ENCODE results near the gene SMG7.

Gene SMG7

DNA sequence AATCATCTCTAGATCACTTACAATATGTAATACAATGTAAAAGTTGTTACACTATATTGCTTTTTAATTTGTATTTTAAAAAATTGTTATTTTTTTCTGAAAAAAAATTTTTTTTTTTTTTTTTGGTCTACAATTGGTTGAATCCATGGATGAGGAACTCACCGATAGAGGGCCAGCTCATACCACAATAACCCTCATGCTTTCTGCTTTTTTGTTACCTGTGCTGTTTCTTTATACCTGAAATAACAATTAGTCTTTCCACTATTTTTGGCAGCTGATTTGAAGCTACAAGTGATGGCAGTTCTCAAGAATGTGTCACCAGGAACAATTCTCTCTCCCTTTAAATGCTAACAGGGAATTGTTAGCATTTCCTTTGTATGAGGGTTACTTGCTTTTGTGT lies 12.0 kb downstream of the SMG7 start:
- Histone ChIP-seq H3K36me3 (ENCODE audit: control insufficient read depth in 1 of 2, insufficient read depth in 2 of 2, low read length in 2 of 2) (no peaks in the 10 kb centered on the region), H3K27me3 (ENCODE audit: control insufficient read depth in 1 of 2, insufficient read depth in 2 of 2, low read length in 2 of 2) (no peaks in the 10 kb centered on the region), H3K4me1 (ENCODE audit: control insufficient read depth in 1 of 2, insufficient read depth in 2 of 2, low read length in 2 of 2) (peaks cover 11 to 39% of the 10 kb centered on the region in 2 donors), H3K27ac (ENCODE audit: low read depth, low read length) (no peak overlapping the region), H3K4me3 (ENCODE audit: low read depth in 1 of 2, low read length in 2 of 2) (no peak overlapping the region), H3K9ac (ENCODE audit: low read depth in 1 of 2, low read length in 2 of 2) (no peak overlapping the region), H3K9me3 (ENCODE audit: control insufficient read depth in 1 of 2, low read length in 2 of 2) (no peaks in the 10 kb centered on the region)

DNA sequence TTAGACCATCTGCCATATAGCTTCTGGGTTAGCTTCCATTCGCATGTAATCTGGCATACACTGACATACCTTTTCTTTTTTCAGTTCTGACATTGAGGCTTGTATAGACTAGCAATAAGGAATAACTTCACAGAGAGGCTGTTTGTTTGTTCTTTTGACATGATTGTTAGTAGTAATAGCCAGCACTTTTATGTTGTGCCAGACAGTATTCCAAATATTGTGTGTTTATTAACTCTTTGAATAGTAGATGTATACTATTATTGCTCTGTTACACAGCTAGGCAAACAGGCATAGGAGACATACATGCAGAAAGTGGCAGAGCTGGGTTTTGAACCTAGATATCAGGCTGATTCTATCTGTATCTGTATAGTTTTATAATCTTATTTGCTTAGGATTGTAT lies 12.6 kb downstream of the SMG7 start:
- H3K4me1 ChIP-seq (ENCODE audit: control insufficient read depth in 1 of 2, insufficient read depth in 2 of 2, low read length in 2 of 2), result peaks cover 11 to 33% of the 10 kb centered on the region in 2 donors
- no peak overlapping the region for H3K27ac ChIP-seq (ENCODE audit: low read depth, low read length)
- no peaks in the 10 kb centered on the region for H3K36me3 ChIP-seq (ENCODE audit: control insufficient read depth in 1 of 2, insufficient read depth in 2 of 2, low read length in 2 of 2)
- no peaks in the 10 kb centered on the region for H3K9me3 ChIP-seq (ENCODE audit: control insufficient read depth in 1 of 2, low read length in 2 of 2)
- H3K9ac ChIP-seq (ENCODE audit: low read depth in 1 of 2, low read length in 2 of 2), result no peak overlapping the region
- H3K27me3 ChIP-seq (ENCODE audit: control insufficient read depth in 1 of 2, insufficient read depth in 2 of 2, low read length in 2 of 2), result no peaks in the 10 kb centered on the region
- no peak overlapping the region for H3K4me3 ChIP-seq (ENCODE audit: low read depth in 1 of 2, low read length in 2 of 2)

DNA sequence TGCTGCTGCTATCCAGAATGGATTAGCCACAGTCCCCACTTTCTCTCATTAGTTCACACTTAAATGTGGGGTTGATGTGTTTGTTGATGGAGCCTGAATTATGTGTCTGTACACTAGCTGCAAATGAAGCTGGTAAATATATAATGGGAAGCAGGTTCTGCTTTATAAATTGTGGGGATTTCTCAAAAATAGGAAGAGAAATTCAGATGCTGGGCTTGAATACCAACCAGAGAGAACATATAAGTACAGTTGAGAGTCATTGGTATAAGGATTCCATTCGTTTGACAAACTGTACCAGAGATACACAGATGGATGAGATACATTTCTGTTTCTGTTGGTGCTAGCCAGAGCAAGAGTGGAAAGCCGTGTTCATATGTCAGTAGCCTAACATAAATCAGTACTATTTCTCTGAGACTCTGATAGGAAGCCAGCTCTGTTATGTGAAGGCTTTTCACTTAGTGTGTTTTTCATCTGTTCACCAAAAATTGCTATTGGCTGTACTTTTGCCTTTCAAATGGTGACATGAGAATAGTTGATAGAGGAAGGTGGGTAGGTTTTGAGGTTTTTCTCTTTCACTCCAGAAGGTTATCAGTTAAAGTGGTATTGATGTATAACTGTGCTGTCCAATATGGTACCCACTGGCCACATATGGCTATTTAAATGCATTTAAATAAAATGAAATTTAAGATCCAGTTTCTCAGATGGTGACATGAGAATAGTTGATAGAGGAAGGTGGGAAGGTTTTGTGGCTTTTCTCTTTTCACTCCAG lies 15.6 kb downstream of the SMG7 start:
- Histone ChIP-seq H3K4me1 (ENCODE audit: control insufficient read depth in 1 of 2, insufficient read depth in 2 of 2, low read length in 2 of 2) (peaks cover 0 to 5% of the 10 kb centered on the region in 2 donors), H3K27me3 (ENCODE audit: control insufficient read depth in 1 of 2, insufficient read depth in 2 of 2, low read length in 2 of 2) (no peaks in the 10 kb centered on the region), H3K9ac (ENCODE audit: low read depth in 1 of 2, low read length in 2 of 2) (no peak overlapping the region), H3K9me3 (ENCODE audit: control insufficient read depth in 1 of 2, low read length in 2 of 2) (no peaks in the 10 kb centered on the region), H3K27ac (ENCODE audit: low read depth, low read length) (no peak overlapping the region), H3K36me3 (ENCODE audit: control insufficient read depth in 1 of 2, insufficient read depth in 2 of 2, low read length in 2 of 2) (no peaks in the 10 kb centered on the region), H3K4me3 (ENCODE audit: low read depth in 1 of 2, low read length in 2 of 2) (no peak overlapping the region)

DNA sequence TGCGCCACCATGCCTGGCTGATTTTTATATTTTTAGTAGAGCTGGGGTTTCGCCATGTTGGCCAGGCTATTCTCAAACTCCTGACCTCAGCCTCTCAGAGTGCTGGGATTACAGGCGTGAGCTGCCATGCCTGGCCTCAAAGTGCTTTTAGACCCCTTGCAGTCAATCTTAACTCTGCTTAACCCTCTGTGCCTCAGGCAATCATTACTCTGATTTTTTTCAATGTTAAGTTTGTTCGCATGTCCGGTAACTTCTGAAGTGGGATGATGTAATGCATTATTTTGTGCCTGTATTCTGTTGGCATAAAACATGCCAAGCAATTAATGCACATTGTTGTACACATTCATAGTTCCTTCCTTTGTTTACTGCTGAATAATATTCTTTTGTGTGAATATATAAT lies 18.6 kb downstream of the SMG7 start:
- H3K36me3 ChIP-seq (ENCODE audit: control insufficient read depth in 1 of 2, insufficient read depth in 2 of 2, low read length in 2 of 2), result no peaks in the 10 kb centered on the region

DNA sequence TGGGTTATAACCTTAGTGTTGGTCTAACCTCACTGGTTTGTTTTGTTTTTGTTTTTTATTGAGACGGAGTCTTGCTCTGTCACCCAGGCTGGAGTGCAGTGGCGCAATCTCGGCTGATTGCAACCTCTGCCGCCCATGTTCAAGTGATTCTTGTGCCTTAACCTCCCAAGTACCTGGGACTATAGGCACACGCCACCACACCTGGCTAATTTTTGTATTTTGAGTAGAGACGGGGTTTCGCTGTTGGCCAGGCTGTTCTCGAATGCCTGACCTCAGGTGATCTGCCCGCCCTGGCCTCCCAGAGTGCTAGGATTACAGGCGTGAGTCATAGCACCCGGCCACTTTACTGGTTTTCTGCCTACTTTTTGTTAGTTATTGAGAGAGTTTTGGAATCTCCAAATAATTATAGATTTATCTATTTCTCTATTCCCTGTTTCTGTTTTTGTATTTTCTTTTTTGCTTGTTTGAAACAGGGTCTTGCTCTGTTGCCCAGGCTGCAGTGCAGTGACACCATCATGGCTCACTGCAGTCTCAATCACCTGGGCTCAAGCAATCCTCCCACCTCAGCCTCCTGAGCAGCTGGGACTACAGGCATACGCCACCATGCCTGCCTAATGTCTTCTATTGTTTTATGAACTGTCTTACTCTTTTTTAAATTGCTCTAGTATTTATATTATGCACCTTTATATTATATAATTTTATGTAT lies 21.4 kb downstream of the SMG7 start:
- Histone ChIP-seq H3K27me3 (ENCODE audit: control insufficient read depth in 1 of 2, insufficient read depth in 2 of 2, low read length in 2 of 2) (no peaks in the 10 kb centered on the region), H3K27ac (ENCODE audit: low read depth, low read length) (no peak overlapping the region), H3K4me3 (ENCODE audit: low read depth in 1 of 2, low read length in 2 of 2) (no peak overlapping the region), H3K4me1 (ENCODE audit: control insufficient read depth in 1 of 2, insufficient read depth in 2 of 2, low read length in 2 of 2) (no peaks in the 10 kb centered on the region), H3K9ac (ENCODE audit: low read depth in 1 of 2, low read length in 2 of 2) (no peak overlapping the region), H3K36me3 (ENCODE audit: control insufficient read depth in 1 of 2, insufficient read depth in 2 of 2, low read length in 2 of 2) (no peaks in the 10 kb centered on the region), H3K9me3 (ENCODE audit: control insufficient read depth in 1 of 2, low read length in 2 of 2) (no peaks in the 10 kb centered on the region)

More for the DNA sequence above, 18.6 kb downstream of the SMG7 start:
- Histone ChIP-seq H3K4me3 (ENCODE audit: low read depth in 1 of 2, low read length in 2 of 2) (no peak overlapping the region), H3K9me3 (ENCODE audit: control insufficient read depth in 1 of 2, low read length in 2 of 2) (no peaks in the 10 kb centered on the region), H3K27ac (ENCODE audit: low read depth, low read length) (no peak overlapping the region), H3K27me3 (ENCODE audit: control insufficient read depth in 1 of 2, insufficient read depth in 2 of 2, low read length in 2 of 2) (no peaks in the 10 kb centered on the region), H3K9ac (ENCODE audit: low read depth in 1 of 2, low read length in 2 of 2) (no peak overlapping the region), H3K4me1 (ENCODE audit: control insufficient read depth in 1 of 2, insufficient read depth in 2 of 2, low read length in 2 of 2) (no peaks in the 10 kb centered on the region)

DNA sequence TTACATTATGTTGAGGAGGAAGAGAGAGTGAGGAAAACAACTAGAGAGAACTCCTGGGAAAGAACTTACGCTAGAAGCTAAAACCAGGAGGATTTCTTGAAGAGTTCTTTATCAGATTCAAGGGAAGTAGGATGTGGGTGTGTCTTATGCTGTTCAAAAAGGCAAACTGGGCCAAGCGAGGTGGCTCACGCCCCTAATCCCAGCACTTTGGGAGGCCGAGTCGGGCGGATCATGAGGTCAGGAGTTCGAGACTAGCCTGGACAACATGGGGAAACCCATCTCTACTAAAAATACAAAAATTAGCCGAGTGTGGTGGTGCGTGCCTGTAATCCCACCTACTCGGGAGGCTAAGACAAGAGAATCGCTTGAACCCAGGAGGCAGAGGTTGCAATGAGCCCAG lies 23.1 kb downstream of the SMG7 start:
- Histone ChIP-seq H3K27me3 (ENCODE audit: control insufficient read depth in 1 of 2, insufficient read depth in 2 of 2, low read length in 2 of 2) (no peaks in the 10 kb centered on the region), H3K9ac (ENCODE audit: low read depth in 1 of 2, low read length in 2 of 2) (no peak overlapping the region), H3K4me1 (ENCODE audit: control insufficient read depth in 1 of 2, insufficient read depth in 2 of 2, low read length in 2 of 2) (no peaks in the 10 kb centered on the region), H3K9me3 (ENCODE audit: control insufficient read depth in 1 of 2, low read length in 2 of 2) (no peaks in the 10 kb centered on the region), H3K36me3 (ENCODE audit: control insufficient read depth in 1 of 2, insufficient read depth in 2 of 2, low read length in 2 of 2) (no peaks in the 10 kb centered on the region), H3K27ac (ENCODE audit: low read depth, low read length) (no peak overlapping the region), H3K4me3 (ENCODE audit: low read depth in 1 of 2, low read length in 2 of 2) (no peak overlapping the region)

DNA sequence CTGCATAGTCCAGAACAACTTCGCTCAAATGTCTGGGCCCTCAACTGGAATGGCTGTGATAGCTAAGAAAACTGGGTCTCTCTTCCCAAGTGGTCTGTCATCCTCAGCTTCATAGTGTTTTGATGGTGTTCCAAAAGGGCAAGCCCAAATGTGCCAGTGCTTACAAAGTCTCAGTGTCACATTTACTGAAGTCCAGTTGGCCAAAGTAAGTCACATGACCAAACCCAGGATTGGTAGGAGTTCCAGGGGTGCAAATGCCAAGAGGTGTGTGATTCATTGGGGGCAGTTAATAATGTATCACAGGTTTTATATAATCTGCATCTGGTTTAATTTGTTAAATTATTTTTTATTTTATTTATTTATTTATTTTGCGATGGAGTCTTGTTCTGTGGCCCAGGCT lies 24.9 kb downstream of the SMG7 start:
- H3K4me1 ChIP-seq (ENCODE audit: control insufficient read depth in 1 of 2, insufficient read depth in 2 of 2, low read length in 2 of 2), result no peaks in the 10 kb centered on the region

DNA sequence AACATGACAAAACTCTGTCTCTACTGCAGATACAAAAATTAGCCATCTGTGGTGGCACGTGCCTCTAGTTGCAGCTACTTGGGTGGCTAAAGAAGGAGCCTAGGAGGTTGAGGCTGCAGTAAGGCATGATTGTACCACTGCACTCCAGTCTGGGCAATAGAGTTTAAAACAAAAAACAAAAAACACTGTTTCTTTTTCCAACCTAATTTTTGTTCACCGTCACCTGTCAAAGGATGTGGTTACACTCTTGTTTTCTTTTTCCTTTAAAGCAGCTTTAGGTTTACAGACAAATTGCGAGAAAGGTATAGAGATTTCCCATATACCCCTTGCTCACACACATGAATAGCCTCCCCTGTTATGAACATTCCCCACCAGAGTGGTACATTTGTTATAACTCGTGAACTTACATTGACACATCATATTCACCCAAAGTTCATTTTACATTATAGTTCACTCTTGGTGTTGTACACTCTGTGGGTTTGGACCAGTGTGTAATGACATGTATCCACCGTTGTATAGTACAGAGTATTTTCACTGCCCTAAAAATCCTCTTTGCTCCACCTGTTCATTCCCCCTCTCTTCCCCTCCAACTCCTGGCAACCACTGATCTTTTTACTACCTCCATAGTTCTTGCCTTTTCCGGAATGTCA lies 26.2 kb downstream of the SMG7 start:
- Histone ChIP-seq H3K36me3 (ENCODE audit: control insufficient read depth in 1 of 2, insufficient read depth in 2 of 2, low read length in 2 of 2) (no peaks in the 10 kb centered on the region), H3K9me3 (ENCODE audit: control insufficient read depth in 1 of 2, low read length in 2 of 2) (no peaks in the 10 kb centered on the region), H3K9ac (ENCODE audit: low read depth in 1 of 2, low read length in 2 of 2) (no peak overlapping the region), H3K27me3 (ENCODE audit: control insufficient read depth in 1 of 2, insufficient read depth in 2 of 2, low read length in 2 of 2) (no peaks in the 10 kb centered on the region), H3K4me3 (ENCODE audit: low read depth in 1 of 2, low read length in 2 of 2) (no peak overlapping the region), H3K27ac (ENCODE audit: low read depth, low read length) (no peak overlapping the region), H3K4me1 (ENCODE audit: control insufficient read depth in 1 of 2, insufficient read depth in 2 of 2, low read length in 2 of 2) (peaks cover 7 to 9% of the 10 kb centered on the region in 2 donors)

More for the DNA sequence above, 24.9 kb downstream of the SMG7 start:
- no peaks in the 10 kb centered on the region for H3K27me3 ChIP-seq (ENCODE audit: control insufficient read depth in 1 of 2, insufficient read depth in 2 of 2, low read length in 2 of 2)
- H3K9me3 ChIP-seq (ENCODE audit: control insufficient read depth in 1 of 2, low read length in 2 of 2), result no peaks in the 10 kb centered on the region
- no peak overlapping the region for H3K27ac ChIP-seq (ENCODE audit: low read depth, low read length)
- H3K4me3 ChIP-seq (ENCODE audit: low read depth in 1 of 2, low read length in 2 of 2), result no peak overlapping the region
- no peaks in the 10 kb centered on the region for H3K36me3 ChIP-seq (ENCODE audit: control insufficient read depth in 1 of 2, insufficient read depth in 2 of 2, low read length in 2 of 2)
- H3K9ac ChIP-seq (ENCODE audit: low read depth in 1 of 2, low read length in 2 of 2), result no peak overlapping the region

DNA sequence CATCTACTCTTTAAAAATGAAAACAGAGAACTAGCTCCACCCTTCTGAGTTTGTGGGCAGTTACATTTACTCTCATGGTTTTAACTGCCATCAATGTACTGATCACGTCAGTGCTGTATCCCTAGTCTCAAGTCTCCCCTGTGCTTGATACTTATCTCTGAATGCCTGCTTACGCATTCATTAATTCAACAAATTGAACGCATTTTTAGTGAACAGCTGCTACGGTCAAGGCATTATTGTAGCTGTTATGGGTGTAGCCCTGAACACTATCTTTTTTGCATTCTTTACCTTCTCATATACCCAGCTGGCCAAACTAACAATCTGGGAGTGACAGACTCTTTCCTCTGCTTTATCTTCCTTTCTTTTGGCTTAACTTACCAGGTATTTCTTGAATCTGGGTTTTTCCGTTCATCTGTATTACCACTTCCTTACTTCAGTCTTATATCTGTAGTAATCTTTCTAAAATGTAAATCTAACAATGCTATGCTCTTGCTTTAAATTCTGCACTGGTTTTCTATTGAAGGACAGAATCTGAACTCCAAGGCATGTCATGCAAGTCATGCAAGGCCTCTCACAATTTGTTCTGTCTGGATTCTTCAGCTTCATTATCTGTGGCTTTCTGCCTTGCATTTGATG lies 33.3 kb downstream of the SMG7 start:
- H3K27ac ChIP-seq (ENCODE audit: low read depth, low read length), result no peak overlapping the region
- H3K9ac ChIP-seq (ENCODE audit: low read depth in 1 of 2, low read length in 2 of 2), result no peak overlapping the region
- H3K4me1 ChIP-seq (ENCODE audit: control insufficient read depth in 1 of 2, insufficient read depth in 2 of 2, low read length in 2 of 2), result peaks cover 7 to 20% of the 10 kb centered on the region in 2 donors
- no peaks in the 10 kb centered on the region for H3K27me3 ChIP-seq (ENCODE audit: control insufficient read depth in 1 of 2, insufficient read depth in 2 of 2, low read length in 2 of 2)
- H3K36me3 ChIP-seq (ENCODE audit: control insufficient read depth in 1 of 2, insufficient read depth in 2 of 2, low read length in 2 of 2), result no peaks in the 10 kb centered on the region
- H3K9me3 ChIP-seq (ENCODE audit: control insufficient read depth in 1 of 2, low read length in 2 of 2), result no peaks in the 10 kb centered on the region
- no peak overlapping the region for H3K4me3 ChIP-seq (ENCODE audit: low read depth in 1 of 2, low read length in 2 of 2)

DNA sequence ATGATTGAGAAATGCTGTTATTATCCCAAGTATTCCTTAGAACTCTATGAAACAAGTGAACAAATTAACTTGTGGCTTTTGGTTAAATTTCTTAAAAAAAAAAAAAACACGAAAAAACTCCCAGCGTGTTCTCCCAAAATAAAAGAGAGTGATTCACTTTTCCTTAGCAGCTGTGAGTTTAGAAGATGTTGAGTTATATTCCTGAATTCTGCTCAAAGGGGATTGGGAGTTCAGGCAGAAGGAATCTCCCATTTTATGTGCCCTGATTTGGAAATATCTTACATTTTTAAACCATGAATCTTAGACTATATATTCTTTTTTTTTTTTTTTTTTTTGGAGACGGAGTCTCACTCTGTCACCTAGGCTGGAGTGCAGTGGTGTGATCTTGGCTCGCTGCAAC lies 34.3 kb downstream of the SMG7 start:
- Histone ChIP-seq H3K4me1 (ENCODE audit: control insufficient read depth in 1 of 2, insufficient read depth in 2 of 2, low read length in 2 of 2) (peaks cover 7 to 20% of the 10 kb centered on the region in 2 donors), H3K9ac (ENCODE audit: low read depth in 1 of 2, low read length in 2 of 2) (no peak overlapping the region), H3K27ac (ENCODE audit: low read depth, low read length) (no peak overlapping the region), H3K36me3 (ENCODE audit: control insufficient read depth in 1 of 2, insufficient read depth in 2 of 2, low read length in 2 of 2) (no peaks in the 10 kb centered on the region), H3K4me3 (ENCODE audit: low read depth in 1 of 2, low read length in 2 of 2) (no peak overlapping the region), H3K27me3 (ENCODE audit: control insufficient read depth in 1 of 2, insufficient read depth in 2 of 2, low read length in 2 of 2) (no peaks in the 10 kb centered on the region), H3K9me3 (ENCODE audit: control insufficient read depth in 1 of 2, low read length in 2 of 2) (no peaks in the 10 kb centered on the region)

Data from duodenal mucosa (tissue), 2 donors.